ENCODE data around the gene POLR1C. TPM values are rescaled to one million over a fixed set of nuclear protein-coding genes. Genes with fewer than 3 reads are reported as not detected.

The POLR1C gene
- total RNA-seq, 1 donor from 2014 or later: 75.6 TPM

- peaks cover 33% of the 10 kb centered on the region for H3K27me3 Mint-ChIP-seq
- intact Hi-C loops (cut with micrococcal nuclease): no loop called here
- ChIA-PET POLR2A (interaction anchor here (0.5 kb wide), 1 partner anchor 644 kb away, joined by 4 read pairs; no protein-coding TSS in a partner anchor), CTCF (interaction anchor here (0.9 kb wide), 1 partner anchor 38 kb away, joined by 4 read pairs; no protein-coding TSS in a partner anchor)
- no peaks in the 10 kb centered on the region for H3K4me1 Mint-ChIP-seq
- H3K27ac Mint-ChIP-seq: no peak overlapping the region
- TF ChIP-seq, protein P1, sequence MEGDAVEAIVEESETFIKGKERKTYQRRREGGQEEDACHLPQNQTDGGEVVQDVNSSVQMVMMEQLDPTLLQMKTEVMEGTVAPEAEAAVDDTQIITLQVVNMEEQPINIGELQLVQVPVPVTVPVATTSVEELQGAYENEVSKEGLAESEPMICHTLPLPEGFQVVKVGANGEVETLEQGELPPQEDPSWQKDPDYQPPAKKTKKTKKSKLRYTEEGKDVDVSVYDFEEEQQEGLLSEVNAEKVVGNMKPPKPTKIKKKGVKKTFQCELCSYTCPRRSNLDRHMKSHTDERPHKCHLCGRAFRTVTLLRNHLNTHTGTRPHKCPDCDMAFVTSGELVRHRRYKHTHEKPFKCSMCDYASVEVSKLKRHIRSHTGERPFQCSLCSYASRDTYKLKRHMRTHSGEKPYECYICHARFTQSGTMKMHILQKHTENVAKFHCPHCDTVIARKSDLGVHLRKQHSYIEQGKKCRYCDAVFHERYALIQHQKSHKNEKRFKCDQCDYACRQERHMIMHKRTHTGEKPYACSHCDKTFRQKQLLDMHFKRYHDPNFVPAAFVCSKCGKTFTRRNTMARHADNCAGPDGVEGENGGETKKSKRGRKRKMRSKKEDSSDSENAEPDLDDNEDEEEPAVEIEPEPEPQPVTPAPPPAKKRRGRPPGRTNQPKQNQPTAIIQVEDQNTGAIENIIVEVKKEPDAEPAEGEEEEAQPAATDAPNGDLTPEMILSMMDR (IDR thresholded peaks at IDR 0.05): no peak
- no peaks in the 10 kb centered on the region for H3K9me3 Mint-ChIP-seq
- DNase-seq (no peak), ATAC-seq (ENCODE audit: low read depth) (no peak)
- no peaks in the 10 kb centered on the region for H3K36me3 Mint-ChIP-seq (ENCODE audit: low read depth)
- no peak overlapping the region for H3K4me3 Mint-ChIP-seq
These were observed 47.9 kb upstream of the POLR1C start for GRCh38 chr6:43468748-43469681.

GRCh38 chr6:43469947-43470346 is 46.9 kb upstream of the POLR1C start:
- H3K27me3 Mint-ChIP-seq: peaks cover 33% of the 10 kb centered on the region
- intact Hi-C loops (cut with micrococcal nuclease): no loop called here
- no peak overlapping the region for H3K4me3 Mint-ChIP-seq
- H3K4me1 Mint-ChIP-seq: no peaks in the 10 kb centered on the region
- DNase-seq (no peak), ATAC-seq (ENCODE audit: low read depth) (no peak)
- POLR2A ChIA-PET: no interaction called here
- no peaks in the 10 kb centered on the region for H3K36me3 Mint-ChIP-seq (ENCODE audit: low read depth)
- H3K9me3 Mint-ChIP-seq: no peaks in the 10 kb centered on the region
- CTCF ChIA-PET: interaction anchor here (0.9 kb wide), 1 partner anchor 37 kb away, joined by 4 read pairs; no protein-coding TSS in a partner anchor
- H3K27ac Mint-ChIP-seq: no peak overlapping the region
- TF ChIP-seq, protein P1 (IDR thresholded peaks at IDR 0.05): no peak

- no peak for ATAC-seq (ENCODE audit: low read depth)
- intact Hi-C loops (cut with micrococcal nuclease): no loop called here
- H3K27ac Mint-ChIP-seq: no peak overlapping the region
- no peaks in the 10 kb centered on the region for H3K9me3 Mint-ChIP-seq
- no peak overlapping the region for H3K4me3 Mint-ChIP-seq
- H3K4me1 Mint-ChIP-seq: no peaks in the 10 kb centered on the region
- ChIA-PET CTCF (interaction anchor here (1.1 kb wide), 1 partner anchor 36 kb away, joined by 3 read pairs; no protein-coding TSS in a partner anchor), POLR2A (interaction anchor here (0.7 kb wide), 1 partner anchor 50 kb away, joined by 4 read pairs; no protein-coding TSS in a partner anchor)
- TF ChIP-seq, protein P1 (IDR thresholded peaks at IDR 0.05): no peak
- DNase-seq: no peak
- H3K36me3 Mint-ChIP-seq (ENCODE audit: low read depth): no peaks in the 10 kb centered on the region
- peaks cover 25% of the 10 kb centered on the region for H3K27me3 Mint-ChIP-seq
These were observed 45.5 kb upstream of the POLR1C start for GRCh38 chr6:43471399-43471798.

DNA sequence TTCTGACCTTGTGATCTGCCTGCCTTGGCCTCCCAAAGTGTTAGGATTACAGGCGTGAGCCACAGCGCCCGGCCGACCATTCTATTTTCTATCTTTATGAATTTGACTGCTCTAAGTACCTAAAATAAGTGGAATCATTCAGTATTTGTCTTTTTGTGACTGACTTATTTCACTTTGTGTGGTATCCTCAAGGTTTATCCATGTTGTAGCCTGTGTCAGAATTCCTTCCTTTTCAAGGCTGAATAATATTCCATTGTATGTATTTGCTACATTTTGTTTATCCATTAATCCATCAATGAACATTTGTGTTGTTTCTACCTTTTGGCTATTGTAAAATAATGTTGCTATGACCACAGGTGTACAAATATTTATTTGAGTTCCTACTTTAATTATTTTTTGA is 44.4 kb upstream of the POLR1C start:
- peaks cover 11% of the 10 kb centered on the region for H3K4me1 Mint-ChIP-seq
- ATAC-seq (ENCODE audit: low read depth): no peak
- peaks cover 4% of the 10 kb centered on the region for H3K36me3 Mint-ChIP-seq (ENCODE audit: low read depth)
- H3K9me3 Mint-ChIP-seq: no peaks in the 10 kb centered on the region
- H3K4me3 Mint-ChIP-seq: no peak overlapping the region
- ChIA-PET CTCF (no interaction called here), POLR2A (no interaction called here)
- peaks cover 17% of the 10 kb centered on the region for H3K27me3 Mint-ChIP-seq
- no peak overlapping the region for H3K27ac Mint-ChIP-seq
- TF ChIP-seq, protein P1 (IDR thresholded peaks at IDR 0.05): no peak
- no peak for DNase-seq
- intact Hi-C loops (cut with micrococcal nuclease): no loop called here

DNA sequence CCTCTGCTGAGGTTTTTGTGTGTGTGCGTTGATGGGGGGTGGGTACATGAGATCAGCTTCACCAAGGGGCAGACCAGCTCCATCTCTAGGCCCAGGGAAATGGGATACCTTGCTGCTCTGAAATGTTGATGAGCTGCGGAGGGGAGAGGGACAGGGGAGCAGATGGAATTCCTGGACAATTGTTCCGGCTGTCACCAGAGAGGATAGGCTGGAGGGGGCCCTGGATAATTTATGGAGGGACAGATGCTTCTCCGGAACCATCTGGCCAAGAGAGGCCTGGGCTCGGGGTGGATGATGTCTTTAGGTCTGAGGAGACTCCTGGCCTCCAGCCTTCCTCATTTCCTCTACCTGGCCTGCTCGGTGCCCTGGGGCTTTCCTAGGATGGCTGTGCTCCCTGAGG is 41.4 kb upstream of the POLR1C start:
- TF ChIP-seq, protein P1 (IDR thresholded peaks at IDR 0.05): no peak
- CTCF ChIA-PET: no interaction called here
- intact Hi-C loops (cut with micrococcal nuclease): no loop called here

More for the DNA sequence above, 41.4 kb upstream of the POLR1C start:
- POLR2A ChIA-PET: no interaction called here
- no peak overlapping the region for H3K4me3 Mint-ChIP-seq
- no peak for ATAC-seq (ENCODE audit: low read depth)
- peaks cover 34% of the 10 kb centered on the region for H3K4me1 Mint-ChIP-seq
- peaks cover 5% of the 10 kb centered on the region for H3K27me3 Mint-ChIP-seq
- no peak overlapping the region for H3K27ac Mint-ChIP-seq
- H3K9me3 Mint-ChIP-seq: no peaks in the 10 kb centered on the region
- no peak for DNase-seq
- peaks cover 7% of the 10 kb centered on the region for H3K36me3 Mint-ChIP-seq (ENCODE audit: low read depth)

All from activated B cell treated with CpG ODN at 0.5 μM for 24 hours (primary cell).